HCT116 (cell line): ENCODE data around the gene SLC46A3.

ENCODE experiments used
- CEBPB ChIP-seq: IDR thresholded peaks from 2 replicates; pipeline ENCODE4 v1.6.1; 2012; ENCODE audit warnings: low read depth
- CTCF ChIP-seq, 3 experiments: fragments of 200-600 bp in 1 of 3; sonication (generic) in 1 of 3; IDR thresholded peaks in 2 of 3; conservative IDR thresholded peaks in 1 of 3; 2 replicates each; pipeline ENCODE4 v1.5.1; 2012 to 2017; ENCODE audit warnings: low read depth in 2 of 3, low read length in 2 of 3, antibody characterized with exemption in 1 of 3, borderline replicate concordance in 1 of 3, control low read depth in 1 of 3, mild to moderate bottlenecking in 1 of 3, mixed read lengths in 1 of 3, mixed run types in 1 of 3, moderate library complexity in 1 of 3; ENCODE audit not compliant: insufficient read depth in 1 of 3
- EZH2 ChIP-seq: fragments of 200-600 bp; sonication (generic); IDR thresholded peaks from 2 replicates; pipeline ENCODE4 v1.6.1; 2017; ENCODE audit warnings: antibody characterized with exemption, mixed run types
- JUND ChIP-seq: IDR thresholded peaks from 2 replicates; pipeline ENCODE4 v1.6.1; 2012
- POLR2A ChIP-seq: IDR thresholded peaks from 2 replicates; pipeline ENCODE4 v1.7.0; 2011; ENCODE audit warnings: borderline replicate concordance; ENCODE audit not compliant: insufficient read depth, insufficient read length; ENCODE audit errors: extremely low read depth
- POLR2AphosphoS5 ChIP-seq: IDR thresholded peaks from 2 replicates; pipeline ENCODE4 v1.6.1; 2011; ENCODE audit warnings: mild to moderate bottlenecking, low read depth, low read length, moderate library complexity
- RAD21 ChIP-seq: IDR thresholded peaks from 2 replicates; pipeline ENCODE4 v1.6.1; 2012; ENCODE audit warnings: low read depth, mild to moderate bottlenecking
- SIN3A ChIP-seq: IDR thresholded peaks from 2 replicates; pipeline ENCODE4 v1.6.1; 2012; ENCODE audit warnings: low read depth
- SP1 ChIP-seq: IDR thresholded peaks from 2 replicates; pipeline ENCODE4 v1.6.1; 2012; ENCODE audit warnings: low read depth
- ZNF274 ChIP-seq: fragments of 200-500 bp; sonication (Bioruptor generic); IDR thresholded peaks from 2 replicates; pipeline ENCODE4 v1.6.1; 2014; ENCODE audit warnings: mild to moderate bottlenecking, low read depth, low read length, inconsistent platforms
- TF ChIP-seq, protein P1 (sequence below): IDR thresholded peaks from 2 replicates; pipeline ENCODE4 v1.6.1; 2012

GRCh38 chr13:28723806-28724205 lies 5.0 kb upstream of the SLC46A3 start:
- no peak for TF ChIP-seq POLR2AphosphoS5
- TF ChIP-seq CEBPB = no peak
- TF ChIP-seq CTCF (IDR thresholded peaks at IDR 0.05 in 2 of 3, conservative IDR thresholded peaks at IDR 0.05 in 1 of 3; ENCODE audit: borderline replicate concordance in 1 of 3, insufficient read depth in 1 of 3, low read depth in 2 of 3, low read length in 2 of 3) = no peak
- TF ChIP-seq, protein P1, sequence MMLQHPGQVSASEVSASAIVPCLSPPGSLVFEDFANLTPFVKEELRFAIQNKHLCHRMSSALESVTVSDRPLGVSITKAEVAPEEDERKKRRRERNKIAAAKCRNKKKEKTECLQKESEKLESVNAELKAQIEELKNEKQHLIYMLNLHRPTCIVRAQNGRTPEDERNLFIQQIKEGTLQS = no peak
- TF ChIP-seq POLR2A = no peak
- no peak for TF ChIP-seq EZH2
- TF ChIP-seq SIN3A = no peak
- TF ChIP-seq ZNF274 = no peak
- no peak for TF ChIP-seq RAD21
- TF ChIP-seq JUND = no peak
- TF ChIP-seq SP1 = no peak
